ENCODE data around the gene MAP2K6.
A peak's percentile ranks its signal among the peaks of the same experiment; 100 is the strongest.

MAP2K6 gene
- 21.6 to 22.8 reads per million in 2 donors for total RNA-seq

GRCh38 chr17:69414408-69415274 lies at the start of gene MAP2K6:
Gene MAP2K6, plus strand, starts transcription at chr17:69414697. Its CDS starts 288 bp downstream, at chr17:69414985.
- DNase-seq = peak; percentile 38

GRCh38 chr17:69367298-69367697 lies 47.2 kb upstream of the MAP2K6 start:
- no peak for DNase-seq

- no peak for DNase-seq
Measured at GRCh38 chr17:69373069-69373468, 41.4 kb upstream of the MAP2K6 start.

GRCh38 chr17:69375229-69375628 lies 39.3 kb upstream of the MAP2K6 start:
- DNase-seq = no peak

- DNase-seq = no peak
Measured at GRCh38 chr17:69388822-69389442, 25.6 kb upstream of the MAP2K6 start.

GRCh38 chr17:69390795-69391501 lies 23.5 kb upstream of the MAP2K6 start:
- DNase-seq = no peak

GRCh38 chr17:69401251-69401650 lies 13.2 kb upstream of the MAP2K6 start:
- DNase-seq = no peak

- DNase-seq = no peak
Measured at GRCh38 chr17:69402052-69402451, 12.4 kb upstream of the MAP2K6 start.

- no peak for DNase-seq
Measured at GRCh38 chr17:69404399-69404798, 10.1 kb upstream of the MAP2K6 start.

- DNase-seq = no peak
Measured at GRCh38 chr17:69405096-69405495, 9.4 kb upstream of the MAP2K6 start.

GRCh38 chr17:69406941-69407340 lies 7.6 kb upstream of the MAP2K6 start:
- DNase-seq = no peak

- DNase-seq = no peak
Measured at GRCh38 chr17:69407759-69408158, 6.7 kb upstream of the MAP2K6 start.

GRCh38 chr17:69410671-69411070 lies 3.8 kb upstream of the MAP2K6 start:
- no peak for DNase-seq

- no peak for DNase-seq
Measured at GRCh38 chr17:69411766-69412165, 2.7 kb upstream of the MAP2K6 start.

- no peak for DNase-seq
Measured at GRCh38 chr17:69412251-69412671, 2.2 kb upstream of the MAP2K6 start.

- DNase-seq = no peak
Measured at GRCh38 chr17:69415431-69415830, 934 bp downstream of the MAP2K6 start.

GRCh38 chr17:69417545-69418483 lies 3.3 kb downstream of the MAP2K6 start:
- no peak for DNase-seq

- no peak for DNase-seq
Measured at GRCh38 chr17:69418535-69418934, 4.0 kb downstream of the MAP2K6 start.

GRCh38 chr17:69423450-69423849 lies 9.0 kb downstream of the MAP2K6 start:
- DNase-seq = no peak

GRCh38 chr17:69424287-69425041 lies 10.0 kb downstream of the MAP2K6 start:
- no peak for DNase-seq

GRCh38 chr17:69425978-69426377 lies 11.5 kb downstream of the MAP2K6 start:
- no peak for DNase-seq
